ENCODE measurements around the gene UBAC1.

The UBAC1 gene

DNA sequence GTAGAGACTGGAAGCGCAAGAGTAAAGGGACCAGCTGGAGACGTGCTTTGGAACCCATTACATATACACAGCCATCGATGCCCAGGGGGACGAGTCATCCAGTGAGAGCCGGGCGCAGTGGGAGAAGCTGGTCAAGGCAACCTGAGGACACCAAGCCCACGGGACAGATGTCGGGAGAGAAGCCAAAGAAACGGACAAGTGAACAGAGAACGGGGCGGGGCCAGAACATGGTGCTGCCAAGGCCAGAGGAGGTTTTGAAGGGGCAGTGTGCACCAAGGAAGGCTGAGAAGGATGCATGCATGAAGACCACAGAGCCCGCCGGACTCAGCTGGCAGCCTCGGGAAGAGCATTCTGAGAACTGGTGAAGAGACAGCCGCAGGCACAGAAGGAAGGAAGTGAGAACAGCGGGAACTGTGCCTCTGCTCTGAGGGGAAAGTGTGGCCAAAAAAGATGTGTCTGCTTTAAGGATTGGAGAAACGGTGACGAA is 74.1 kb downstream of the UBAC1 start:
- TF ChIP-seq POLR2A (IDR thresholded peaks at IDR 0.05; ENCODE audit: low read length) (no peak), GATA1 (IDR thresholded peaks at IDR 0.05; ENCODE audit: low read depth, low read length) (no peak)
- DNase-seq = no peak

DNA sequence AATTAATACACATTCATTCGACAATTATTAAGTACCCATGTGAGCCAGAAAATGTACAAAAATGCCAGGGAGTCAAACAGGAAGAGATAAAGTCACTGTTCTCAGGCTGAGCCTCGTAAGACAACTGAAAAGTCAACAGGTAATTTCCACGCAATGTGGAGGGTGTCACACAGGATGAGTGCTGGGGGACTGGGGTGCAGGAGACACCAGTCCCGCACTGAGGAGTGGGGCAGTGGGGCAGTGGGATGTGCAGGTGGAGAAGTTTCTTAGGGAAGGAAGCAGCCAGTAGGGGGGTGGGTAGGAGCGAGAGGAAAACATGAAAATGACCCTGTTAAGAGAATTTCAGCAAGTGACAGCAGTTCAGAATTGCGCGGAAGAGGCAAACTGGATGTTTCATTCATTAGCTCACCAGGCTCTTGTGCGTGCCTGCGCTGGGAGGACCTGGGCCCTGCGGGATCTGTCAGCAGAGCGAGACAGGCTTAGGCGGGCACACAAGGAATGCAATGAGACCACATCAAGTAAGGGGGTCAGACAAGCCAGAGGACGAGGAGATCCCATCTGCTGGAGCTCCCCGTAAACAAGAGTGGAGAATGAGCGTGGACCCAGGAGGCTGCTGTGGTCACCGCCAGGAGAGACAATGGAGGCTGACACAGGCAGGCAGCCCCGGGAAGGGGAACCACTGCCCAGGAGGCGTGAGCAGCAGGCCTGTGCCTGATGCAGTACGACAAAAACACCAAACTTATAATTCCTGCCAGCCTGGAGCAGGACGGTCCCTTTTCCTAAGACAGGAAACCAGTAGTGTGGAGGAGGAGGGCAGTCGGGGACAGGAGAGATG is 74.8 kb downstream of the UBAC1 start:
- no peak for DNase-seq
- TF ChIP-seq GATA1 (IDR thresholded peaks at IDR 0.05; ENCODE audit: low read depth, low read length) = no peak
- no peak for TF ChIP-seq POLR2A (IDR thresholded peaks at IDR 0.05; ENCODE audit: low read length)

DNA sequence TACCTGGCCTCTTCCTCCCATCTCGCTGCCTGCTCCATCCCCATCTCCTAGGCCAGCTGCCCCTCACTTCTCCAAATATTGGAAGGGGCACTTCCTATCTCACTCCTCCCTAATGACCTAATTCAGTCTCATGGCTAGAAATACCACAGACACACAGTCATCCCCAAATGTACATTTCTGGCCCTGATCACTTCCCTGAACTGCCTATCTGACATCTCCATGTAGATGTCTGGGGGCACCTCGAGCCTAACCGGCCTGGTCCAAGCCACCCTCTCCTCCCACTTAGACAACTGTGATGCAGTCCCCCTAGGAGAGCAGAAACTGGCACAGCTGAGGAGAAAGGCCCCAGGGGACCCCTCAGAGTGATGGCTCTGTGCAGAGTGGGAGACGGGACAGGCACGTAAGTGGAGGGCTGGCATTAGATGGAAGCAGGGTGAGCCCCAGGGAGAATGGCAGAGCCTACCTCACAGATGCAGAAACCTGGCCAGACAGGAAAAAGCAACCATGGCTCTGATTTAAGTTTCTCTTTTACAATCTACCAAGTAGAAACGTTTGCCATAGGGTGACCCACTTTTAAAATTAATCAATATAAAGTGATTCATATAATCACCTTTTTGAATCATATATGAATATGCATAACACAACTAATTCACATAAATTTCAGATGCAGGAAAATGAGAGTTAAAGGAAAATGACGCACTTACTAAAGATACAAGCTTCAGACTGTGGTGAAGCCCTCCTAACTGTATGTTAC is 75.9 kb downstream of the UBAC1 start:
- no peak for DNase-seq
- TF ChIP-seq POLR2A (IDR thresholded peaks at IDR 0.05; ENCODE audit: low read length) (no peak), GATA1 (IDR thresholded peaks at IDR 0.05; ENCODE audit: low read depth, low read length) (no peak)

DNA sequence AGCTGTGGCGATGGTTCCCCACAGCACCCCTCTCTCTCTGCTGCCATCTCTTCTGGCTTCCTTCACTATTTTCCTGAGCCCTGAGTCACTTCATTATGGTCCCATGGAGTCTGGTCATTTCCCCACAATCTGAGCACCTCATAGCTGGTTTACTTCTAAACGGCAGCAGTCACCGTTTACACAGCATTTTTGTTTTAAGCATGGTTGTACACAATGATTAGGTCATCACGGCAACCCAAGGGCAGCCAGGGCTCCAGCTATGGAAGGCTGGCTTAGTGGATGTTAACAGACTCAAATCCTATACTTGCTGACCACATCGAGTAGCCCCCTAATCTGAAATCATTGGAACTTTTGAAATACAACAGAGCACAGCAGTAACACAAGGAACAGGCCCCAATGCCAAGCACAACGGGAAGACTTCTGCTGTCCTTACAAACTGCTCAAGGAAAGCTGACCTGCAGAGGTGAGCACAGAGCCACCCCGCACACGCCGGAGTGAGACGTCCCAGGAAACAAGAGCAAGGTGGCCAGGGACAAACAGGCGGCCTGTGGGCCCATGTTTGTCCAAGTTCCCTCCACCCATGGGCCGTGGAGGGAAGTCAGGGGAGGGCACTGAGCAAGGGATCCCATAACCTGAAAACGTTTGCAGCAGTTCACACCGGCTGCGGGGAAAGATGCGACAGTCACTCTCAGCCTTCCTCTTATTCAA is 76.7 kb downstream of the UBAC1 start:
- peak in 1 of 2 experiments; percentile 24 for DNase-seq
- no peak for TF ChIP-seq GATA1 (IDR thresholded peaks at IDR 0.05; ENCODE audit: low read depth, low read length)
- TF ChIP-seq POLR2A (IDR thresholded peaks at IDR 0.05; ENCODE audit: low read length) = no peak

DNA sequence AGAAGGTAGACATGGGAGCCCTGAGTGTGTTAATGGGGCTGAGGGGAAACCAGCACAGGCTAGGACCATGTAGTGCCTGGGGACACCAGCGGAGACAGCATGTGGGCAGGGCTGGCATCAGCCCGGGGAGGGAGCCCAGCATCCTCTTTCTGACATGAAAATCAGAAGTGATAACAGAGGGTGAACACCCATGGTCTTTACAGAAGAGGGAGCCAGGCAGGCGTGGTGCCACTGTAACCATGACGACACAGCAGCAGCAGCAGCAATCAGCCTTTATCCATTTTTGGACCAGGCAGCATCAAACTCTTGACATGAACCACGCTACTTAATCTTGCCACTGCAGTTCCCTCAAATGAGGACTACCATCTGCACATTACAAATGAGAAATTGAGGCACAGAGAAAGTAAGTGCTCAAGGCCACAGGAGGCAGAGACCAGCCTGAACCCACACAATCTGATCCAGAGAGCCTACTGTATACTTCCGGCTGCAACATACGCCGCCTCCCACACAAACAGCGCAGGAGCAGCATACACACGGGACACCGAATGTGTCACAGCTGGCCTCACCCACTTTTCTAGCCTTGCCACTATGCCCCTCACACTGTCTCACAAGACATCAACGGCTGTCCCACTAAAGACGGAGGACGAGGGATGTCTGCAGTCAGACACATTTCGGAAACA is 77.6 kb downstream of the UBAC1 start:
- peak; percentile 69 to 72 for DNase-seq
- TF ChIP-seq GATA1 (IDR thresholded peaks at IDR 0.05; ENCODE audit: low read depth, low read length) (no peak), POLR2A (IDR thresholded peaks at IDR 0.05; ENCODE audit: low read length) (no peak)

All from erythroblast (primary cell).